ENCODE data around the gene PTCHD1.

DNA sequence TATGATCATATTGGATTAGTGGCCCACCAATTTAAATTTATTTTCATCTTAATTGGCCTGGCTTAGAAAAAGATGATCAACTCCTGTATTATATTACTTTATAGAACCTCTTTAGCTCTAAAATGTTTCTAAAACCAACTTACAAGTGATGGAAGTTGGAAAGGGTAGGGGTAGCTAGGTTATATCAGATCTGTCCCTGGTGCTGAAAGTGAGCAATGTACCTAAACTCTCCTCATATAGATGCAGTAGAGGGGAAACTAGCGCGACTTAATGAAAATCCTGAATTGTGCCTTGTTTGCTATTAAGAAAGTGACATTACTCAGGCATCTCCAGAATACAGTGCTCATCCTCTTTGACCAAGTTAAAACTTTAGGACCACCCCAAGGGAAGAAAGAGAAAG is 7.5 kb upstream of the PTCHD1 start:
- TF ChIP-seq, protein P1, sequence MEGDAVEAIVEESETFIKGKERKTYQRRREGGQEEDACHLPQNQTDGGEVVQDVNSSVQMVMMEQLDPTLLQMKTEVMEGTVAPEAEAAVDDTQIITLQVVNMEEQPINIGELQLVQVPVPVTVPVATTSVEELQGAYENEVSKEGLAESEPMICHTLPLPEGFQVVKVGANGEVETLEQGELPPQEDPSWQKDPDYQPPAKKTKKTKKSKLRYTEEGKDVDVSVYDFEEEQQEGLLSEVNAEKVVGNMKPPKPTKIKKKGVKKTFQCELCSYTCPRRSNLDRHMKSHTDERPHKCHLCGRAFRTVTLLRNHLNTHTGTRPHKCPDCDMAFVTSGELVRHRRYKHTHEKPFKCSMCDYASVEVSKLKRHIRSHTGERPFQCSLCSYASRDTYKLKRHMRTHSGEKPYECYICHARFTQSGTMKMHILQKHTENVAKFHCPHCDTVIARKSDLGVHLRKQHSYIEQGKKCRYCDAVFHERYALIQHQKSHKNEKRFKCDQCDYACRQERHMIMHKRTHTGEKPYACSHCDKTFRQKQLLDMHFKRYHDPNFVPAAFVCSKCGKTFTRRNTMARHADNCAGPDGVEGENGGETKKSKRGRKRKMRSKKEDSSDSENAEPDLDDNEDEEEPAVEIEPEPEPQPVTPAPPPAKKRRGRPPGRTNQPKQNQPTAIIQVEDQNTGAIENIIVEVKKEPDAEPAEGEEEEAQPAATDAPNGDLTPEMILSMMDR (IDR thresholded peaks at IDR 0.05), result no peak
- no peak for TF ChIP-seq POLR2AphosphoS5 (IDR thresholded peaks at IDR 0.05; ENCODE audit: low read depth, low read length)

Measured in Panc1 (cell line).